HG02852 (cell line): Measurements from ENCODE around the gene TMEM39B.
"Not testable (repeated sequence)": the region's sequence is repeated elsewhere in the genome, so short reads cannot be mapped to it uniquely, and the experiment has no call there.

Experiments
- ATAC-seq: cut with Tn5 transposase; IDR thresholded peaks from one replicate; pipeline ENCODE4 v1.9.1; 2021; ENCODE audit warnings: mild to moderate bottlenecking, moderate library complexity; ENCODE audit not compliant: unreplicated experiment

The TMEM39B gene

GRCh38 chr1:32072622-32073298 is at the start of gene TMEM39B:
TSS of gene TMEM39B (plus strand) at chr1:32072939. CDS start at chr1:32073048, 109 bp downstream.
- peak; percentile 88 for ATAC-seq

GRCh38 chr1:32023351-32023750 is 49.4 kb upstream of the TMEM39B start:
- ATAC-seq: no peak

DNA sequence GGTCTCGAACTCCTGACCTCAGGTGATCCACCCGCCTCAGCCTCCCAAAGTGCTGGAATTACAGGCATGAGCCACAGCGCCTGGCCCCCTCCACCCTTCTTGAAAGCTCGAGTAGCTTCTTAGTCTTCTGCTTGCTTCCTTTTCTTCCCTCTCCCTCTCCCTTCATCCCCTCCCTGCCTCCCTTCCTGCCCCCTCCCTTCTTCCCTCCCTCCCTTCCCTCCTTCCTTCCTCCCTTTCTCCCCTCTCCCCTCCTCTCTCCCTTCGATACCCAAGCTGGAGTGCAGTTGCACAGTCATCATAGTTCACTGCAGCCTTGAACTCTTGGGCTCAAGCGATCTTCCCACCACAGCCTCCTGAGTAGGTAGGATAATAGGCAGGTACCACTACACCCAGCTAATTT is 47.2 kb upstream of the TMEM39B start:
- ATAC-seq: no peak

DNA sequence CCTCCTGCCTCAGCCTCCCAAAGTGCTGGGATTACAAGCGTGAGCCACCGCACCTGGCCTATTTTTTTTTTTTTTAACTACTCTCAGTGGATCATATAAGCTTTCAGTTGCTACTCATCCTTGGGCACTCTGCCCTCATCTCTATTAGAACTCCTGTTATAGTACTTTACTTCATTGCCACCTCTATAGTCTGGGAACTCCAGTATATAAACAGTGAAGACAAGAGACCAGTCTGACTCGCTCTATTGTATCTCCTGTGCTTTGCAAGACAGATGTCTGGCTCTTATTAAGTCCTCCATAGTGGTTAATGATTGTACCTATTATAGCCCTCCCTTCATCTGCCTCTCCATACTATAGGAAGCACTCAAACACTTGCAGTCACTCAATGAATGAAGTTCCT is 44.0 kb upstream of the TMEM39B start:
- no peak for ATAC-seq

GRCh38 chr1:32031578-32032274 is 41.0 kb upstream of the TMEM39B start:
- no peak for ATAC-seq

DNA sequence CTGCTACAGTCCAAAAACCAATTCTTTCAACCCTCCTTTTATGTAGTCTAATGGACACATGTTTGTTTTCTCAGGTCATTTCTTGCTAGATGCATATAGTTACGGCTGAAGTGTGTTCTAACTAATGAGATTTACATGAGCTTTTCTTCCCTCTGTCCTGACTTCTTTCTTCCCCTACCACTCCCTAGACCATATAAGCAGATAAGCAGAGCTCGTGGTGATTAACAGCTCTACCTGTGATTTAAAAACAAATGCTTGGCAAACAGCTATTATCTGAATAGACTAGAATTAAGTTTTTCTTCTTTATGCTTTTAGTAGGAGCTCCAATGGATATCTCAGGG is 40.5 kb upstream of the TMEM39B start:
- no peak for ATAC-seq

DNA sequence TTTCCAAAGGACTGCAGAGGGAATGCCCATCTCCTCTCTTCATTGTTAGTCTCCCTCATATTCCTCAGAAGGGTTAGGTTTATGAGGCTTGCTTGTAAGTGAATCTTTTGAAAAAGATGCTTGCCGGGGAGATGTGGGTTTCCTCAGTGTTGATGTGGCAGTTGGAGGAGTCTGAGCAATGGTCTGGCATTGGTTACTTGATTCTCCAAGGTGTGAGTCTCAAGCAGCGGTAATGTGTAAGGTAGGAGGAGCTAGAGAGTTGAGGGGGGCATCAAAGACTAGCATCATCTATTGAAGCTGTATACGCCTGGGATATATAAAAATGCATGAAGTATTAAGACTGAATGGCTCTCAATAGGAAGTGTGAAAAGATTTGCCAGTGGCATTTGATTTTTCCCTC is 37.6 kb upstream of the TMEM39B start:
- ATAC-seq: no peak

DNA sequence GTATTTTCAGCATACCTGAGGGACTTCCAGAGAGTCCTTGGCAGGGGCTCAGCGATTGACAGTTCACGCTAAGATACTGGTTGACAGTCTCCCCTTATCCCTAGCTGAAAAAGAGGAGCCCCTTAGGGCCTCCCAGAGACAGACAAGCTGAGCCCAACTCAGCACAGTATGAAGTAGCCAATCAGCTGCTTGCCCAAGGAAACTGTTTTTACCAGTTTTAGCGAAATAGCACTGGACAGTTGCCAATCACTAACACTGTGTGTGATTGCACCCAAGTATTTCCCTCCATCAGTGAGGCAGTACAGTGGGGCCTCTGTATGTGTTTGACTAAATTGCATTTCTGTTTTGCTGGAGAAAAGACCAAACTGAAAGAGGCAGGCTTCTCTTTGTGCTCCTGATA is 32.0 kb upstream of the TMEM39B start:
- no peak for ATAC-seq

- ATAC-seq: no peak
Observed at GRCh38 chr1:32042330-32042729, 30.4 kb upstream of the TMEM39B start.

DNA sequence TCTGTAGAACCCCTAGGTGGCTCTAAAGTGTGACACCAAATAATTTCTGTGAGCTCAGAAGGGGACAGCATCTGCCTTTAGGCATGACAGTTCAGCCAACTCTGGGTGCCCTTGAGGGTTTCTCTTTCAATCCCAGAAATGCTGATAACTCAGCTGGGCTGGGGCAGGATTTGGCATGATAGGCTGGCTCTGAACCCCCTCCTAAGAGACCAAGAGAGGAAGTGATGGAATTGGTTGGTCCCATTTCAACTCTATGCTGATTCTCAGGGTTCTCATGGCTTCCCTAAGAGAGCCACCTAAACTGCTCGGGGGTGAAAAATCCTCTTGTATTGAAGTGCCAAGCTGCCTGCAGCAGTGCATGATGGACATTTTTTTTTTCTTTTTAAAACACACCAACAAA is 28.5 kb upstream of the TMEM39B start:
- no peak for ATAC-seq

GRCh38 chr1:32045772-32046171 is 27.0 kb upstream of the TMEM39B start:
- ATAC-seq: no peak

GRCh38 chr1:32047701-32048100 is 25.0 kb upstream of the TMEM39B start:
- ATAC-seq: no peak

GRCh38 chr1:32048440-32048839 is 24.3 kb upstream of the TMEM39B start:
- ATAC-seq: no peak

GRCh38 chr1:32051706-32052105 is 21.0 kb upstream of the TMEM39B start:
- ATAC-seq: no peak

DNA sequence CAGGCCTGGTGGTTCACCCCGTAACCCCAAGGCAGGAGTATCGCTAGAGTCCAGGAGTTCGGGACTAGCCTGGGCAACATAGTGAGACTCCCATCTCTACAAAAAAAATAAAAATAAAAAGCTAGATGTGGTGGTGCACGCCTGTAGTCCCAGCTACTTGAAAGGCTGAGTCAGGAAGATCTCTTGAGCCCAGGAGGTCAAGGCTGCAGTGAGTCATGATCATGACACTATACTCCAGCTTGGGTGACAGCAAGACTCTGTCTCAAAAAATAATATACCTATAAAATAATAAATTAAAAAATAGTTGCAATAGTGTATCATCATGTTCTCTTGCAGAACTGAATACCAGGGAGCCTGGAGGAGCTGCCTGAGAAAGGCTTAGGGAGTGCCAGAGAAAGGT is 19.9 kb upstream of the TMEM39B start:
- ATAC-seq: no peak

DNA sequence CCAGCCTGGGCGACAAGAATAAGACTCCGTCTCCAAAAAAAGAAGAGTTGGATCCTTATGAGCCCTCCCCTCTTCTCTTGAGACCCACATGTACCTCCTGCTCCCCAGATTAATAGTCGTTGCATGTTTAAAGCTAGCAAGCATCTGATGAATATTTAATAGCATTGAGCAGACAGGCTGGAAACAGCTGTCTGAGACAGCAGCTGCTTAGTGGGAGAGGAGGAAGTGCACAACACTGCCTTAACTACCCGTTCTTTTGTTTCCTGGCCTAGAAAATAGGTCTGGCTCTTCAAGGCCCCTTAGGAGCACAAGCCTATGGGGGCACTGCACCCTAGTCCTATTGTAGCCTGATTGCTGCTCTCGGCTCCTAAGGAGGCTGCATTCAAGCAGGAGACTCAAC is 17.3 kb upstream of the TMEM39B start:
- no peak for ATAC-seq

- no peak for ATAC-seq
Observed at GRCh38 chr1:32056598-32056997, 16.1 kb upstream of the TMEM39B start.

- ATAC-seq: no peak
Observed at GRCh38 chr1:32060914-32061313, 11.8 kb upstream of the TMEM39B start.

DNA sequence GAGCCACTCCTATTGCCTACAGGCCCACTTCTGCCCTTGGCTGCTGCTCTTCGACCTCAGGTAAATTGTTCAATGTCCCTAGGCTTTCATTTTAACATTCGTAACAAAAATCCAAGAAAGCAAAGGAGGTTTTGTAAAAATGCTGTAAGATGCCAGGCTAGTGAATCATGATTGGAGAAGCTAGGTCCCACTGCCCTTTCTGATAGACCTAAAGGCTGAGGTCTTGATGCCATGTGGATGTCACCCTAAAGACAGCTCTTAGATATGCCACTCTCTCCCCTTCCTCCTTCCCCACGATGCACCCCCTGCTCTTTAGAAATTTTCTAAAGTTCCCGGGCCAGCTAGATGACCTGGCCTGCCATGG is 9.9 kb upstream of the TMEM39B start:
- ATAC-seq: no peak

DNA sequence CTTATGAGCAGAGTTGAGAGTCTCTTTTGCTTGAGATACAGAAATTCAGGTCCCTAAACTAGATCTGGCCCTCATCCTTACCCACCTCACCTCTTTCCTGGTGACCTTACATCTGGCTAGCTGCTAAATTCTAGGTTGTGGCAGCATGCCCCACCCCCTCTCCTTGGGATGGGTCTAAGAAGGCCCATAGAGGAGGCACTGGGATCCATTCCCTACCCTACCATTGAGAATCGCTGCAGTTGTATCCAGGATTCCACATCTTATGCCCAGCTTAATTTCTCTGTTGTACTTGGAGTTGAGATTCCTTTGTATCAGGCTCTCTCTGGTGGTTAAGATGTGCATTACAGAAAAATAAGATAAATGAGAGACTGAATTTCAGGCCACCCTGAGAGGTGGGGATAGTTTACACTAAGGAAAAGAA is 9.5 kb upstream of the TMEM39B start:
- no peak for ATAC-seq

DNA sequence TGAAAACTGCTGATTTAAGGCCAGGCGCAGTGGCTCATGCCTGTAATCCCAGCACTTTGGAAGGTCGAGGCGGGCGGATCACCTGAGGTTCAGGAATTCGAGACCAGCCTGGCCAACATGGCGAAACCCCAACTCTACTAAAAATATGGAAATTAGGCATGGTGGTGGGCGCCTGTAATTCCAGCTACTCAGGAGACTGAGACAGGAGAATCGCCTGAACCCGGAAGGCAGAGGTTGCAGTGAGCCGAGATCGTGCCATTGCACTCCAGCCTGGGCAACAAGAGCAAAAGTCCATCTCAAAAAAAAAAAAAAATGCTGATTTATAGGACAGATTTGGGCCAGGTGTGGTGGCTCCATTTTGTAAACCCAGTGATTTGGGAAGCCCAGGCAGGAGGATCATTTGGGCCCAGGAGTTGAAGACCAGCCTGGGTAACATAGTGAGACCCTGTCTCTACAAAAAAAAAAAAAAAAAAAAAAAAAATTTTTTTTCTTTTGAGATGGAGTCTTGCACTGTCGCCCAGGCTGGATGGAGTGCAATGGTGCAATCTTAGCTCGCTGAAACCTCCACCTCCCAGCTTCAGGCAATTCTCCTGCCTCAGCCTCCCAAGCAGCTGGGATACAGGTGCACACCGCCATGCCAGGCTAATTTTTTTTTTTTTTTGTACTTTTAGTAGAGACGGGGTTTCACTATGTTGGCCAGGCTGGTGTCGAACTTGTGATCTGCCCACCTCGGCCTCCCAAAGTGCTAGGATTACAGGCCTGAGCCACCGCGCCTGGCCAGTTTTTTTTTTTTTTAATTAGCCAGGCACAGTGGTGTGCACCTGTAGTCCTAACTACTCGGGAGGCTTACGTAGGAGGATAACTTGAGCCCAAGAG is 6.9 kb upstream of the TMEM39B start:
- ATAC-seq: not testable (repeated sequence)

GRCh38 chr1:32066489-32066873 is 6.3 kb upstream of the TMEM39B start:
- no peak for ATAC-seq
